ENCODE results near the gene CECR2. TPM values are rescaled to one million over a fixed set of nuclear protein-coding genes. Genes with fewer than 3 reads are reported as not detected.

Gene CECR2
- total RNA-seq, 1 experiment from 2014 or later, result 154 TPM

DNA sequence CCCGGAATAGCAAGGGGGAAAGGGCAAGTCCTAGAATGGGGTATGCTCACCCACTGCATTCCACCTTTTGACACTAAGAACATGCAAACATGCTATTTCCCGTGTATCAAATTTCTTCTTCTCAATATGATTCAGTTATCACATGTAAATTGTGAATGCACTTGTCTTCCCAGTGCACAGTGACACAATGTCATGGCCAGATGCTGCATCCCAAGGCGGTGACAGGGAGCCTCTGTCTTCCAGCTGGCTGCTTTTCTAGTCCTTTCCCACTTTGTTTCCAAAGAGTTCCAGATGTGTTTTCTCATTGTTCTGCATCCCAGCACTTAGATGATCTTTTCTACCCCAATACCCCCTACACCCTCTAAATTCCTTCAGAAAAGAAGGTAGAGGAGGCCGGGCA is 206.4 kb downstream of the CECR2 start:
- no peak overlapping the region for H3K4ac ChIP-seq (ENCODE audit: low read depth, low read length)
- Mint-ChIP-seq H3K4me3 (no peak overlapping the region), H3K27ac (no peak overlapping the region; a peak in 1 of 7 replicates), H3K4me1 (peaks cover 24 to 26% of the 10 kb centered on the region in 2 experiments), H3K9me3 (no peaks in the 10 kb centered on the region), H3K27me3 (ENCODE audit: low read depth) (no peaks in the 10 kb centered on the region; the same call in none of the 2 replicates), H3K36me3 (ENCODE audit: insufficient read depth in 1 of 3, low read depth in 3 of 3) (peaks cover 0 to 2% (median 0%) of the 10 kb centered on the region in 3 experiments; a peak in 1 of 7 replicates)
- H3K79me2 ChIP-seq (ENCODE audit: insufficient read depth, low read length), result no peaks in the 10 kb centered on the region
- H3T11ph ChIP-seq (ENCODE audit: low read length), result no peak overlapping the region
- H3K79me1 ChIP-seq (ENCODE audit: insufficient read depth, low read depth, low read length, poor library complexity, severe bottlenecking), result no peaks in the 10 kb centered on the region
- H3K9me3 ChIP-seq (ENCODE audit: control insufficient read depth, low read depth, low read length), result no peaks in the 10 kb centered on the region
- H2BK5ac ChIP-seq (ENCODE audit: insufficient read length, low read length), result no peak overlapping the region
- H4K20me1 ChIP-seq (ENCODE audit: control insufficient read depth, insufficient read depth, insufficient read length), result no peaks in the 10 kb centered on the region
- H2BK15ac ChIP-seq (ENCODE audit: low read depth, low read length), result no peak overlapping the region
- H3K56ac ChIP-seq (ENCODE audit: insufficient read length, low read depth, low read length), result no peak overlapping the region
- TF ChIP-seq, protein P1, sequence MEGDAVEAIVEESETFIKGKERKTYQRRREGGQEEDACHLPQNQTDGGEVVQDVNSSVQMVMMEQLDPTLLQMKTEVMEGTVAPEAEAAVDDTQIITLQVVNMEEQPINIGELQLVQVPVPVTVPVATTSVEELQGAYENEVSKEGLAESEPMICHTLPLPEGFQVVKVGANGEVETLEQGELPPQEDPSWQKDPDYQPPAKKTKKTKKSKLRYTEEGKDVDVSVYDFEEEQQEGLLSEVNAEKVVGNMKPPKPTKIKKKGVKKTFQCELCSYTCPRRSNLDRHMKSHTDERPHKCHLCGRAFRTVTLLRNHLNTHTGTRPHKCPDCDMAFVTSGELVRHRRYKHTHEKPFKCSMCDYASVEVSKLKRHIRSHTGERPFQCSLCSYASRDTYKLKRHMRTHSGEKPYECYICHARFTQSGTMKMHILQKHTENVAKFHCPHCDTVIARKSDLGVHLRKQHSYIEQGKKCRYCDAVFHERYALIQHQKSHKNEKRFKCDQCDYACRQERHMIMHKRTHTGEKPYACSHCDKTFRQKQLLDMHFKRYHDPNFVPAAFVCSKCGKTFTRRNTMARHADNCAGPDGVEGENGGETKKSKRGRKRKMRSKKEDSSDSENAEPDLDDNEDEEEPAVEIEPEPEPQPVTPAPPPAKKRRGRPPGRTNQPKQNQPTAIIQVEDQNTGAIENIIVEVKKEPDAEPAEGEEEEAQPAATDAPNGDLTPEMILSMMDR (conservative IDR thresholded peaks at IDR 0.05), result no peak
- H3K4me1 ChIP-seq (ENCODE audit: insufficient read depth, low read length), result peaks cover 6% of the 10 kb centered on the region
- no peak overlapping the region for H4K5ac ChIP-seq (ENCODE audit: insufficient read length, low read depth, low read length)
- H3K27me3 ChIP-seq (ENCODE audit: insufficient read depth, low read length), result no peaks in the 10 kb centered on the region
- H3K23me2 ChIP-seq (ENCODE audit: insufficient read length, low read depth, low read length, poor library complexity, severe bottlenecking), result no peaks in the 10 kb centered on the region
- H2BK120ac ChIP-seq (ENCODE audit: low read depth, low read length, poor library complexity, severe bottlenecking), result no peak overlapping the region
- H4K91ac ChIP-seq (ENCODE audit: insufficient read length, low read depth, low read length), result no peak overlapping the region
- H2BK12ac ChIP-seq (ENCODE audit: insufficient read length, low read depth, low read length), result no peak overlapping the region
- no peak overlapping the region for H4K8ac ChIP-seq (replicated peaks; ENCODE audit: insufficient read length, low read depth, low read length)
- WGBS (ENCODE audit: extremely low coverage, insufficient read length, low lambda C conversion rate), result no CpG with 5 or more reads among the region's 4 CpGs
- H2BK20ac ChIP-seq (ENCODE audit: low read depth, low read length, poor library complexity, severe bottlenecking), result no peak overlapping the region
- H3K9ac ChIP-seq (ENCODE audit: extremely low read depth, insufficient read length, low read length), result no peak overlapping the region
- no peak overlapping the region for H3K27ac ChIP-seq (ENCODE audit: insufficient read length, low read depth, low read length)
- DNase-seq, result no peak
- no peak overlapping the region for H3K18ac ChIP-seq (ENCODE audit: insufficient read length, low read depth, low read length)
- H2AK5ac ChIP-seq (ENCODE audit: insufficient read length, low read length), result no peak overlapping the region
- H3K4me2 ChIP-seq (ENCODE audit: insufficient read depth, insufficient read length, low read length), result no peak overlapping the region
- H2AFZ ChIP-seq (ENCODE audit: low read length), result no peak overlapping the region
- no peak overlapping the region for H3K14ac ChIP-seq (ENCODE audit: insufficient read depth, low read length)
- no peak overlapping the region for H3K23ac ChIP-seq (ENCODE audit: insufficient read length, low read depth, low read length)
